GM21423 (cell line): ENCODE data around the gene KIF23.
A peak's percentile ranks its signal among the peaks of the same experiment; 100 is the strongest.
"Not testable (repeated sequence)": the region's sequence is repeated elsewhere in the genome, so short reads cannot be mapped to it uniquely, and the experiment has no call there.

Experiments
- ATAC-seq: cut with Tn5 transposase; IDR thresholded peaks from one replicate; pipeline ENCODE4 v1.9.1; 2021; ENCODE audit warnings: mild to moderate bottlenecking, moderate library complexity; ENCODE audit not compliant: unreplicated experiment

KIF23 gene

GRCh38 chr15:69413822-69414700, at the start of gene KIF23:
Gene KIF23 (plus strand): TSS chr15:69414349. CDS start chr15:69414466, 117 bp downstream.
- peak; percentile 91 for ATAC-seq

GRCh38 chr15:69367236-69367635, 46.9 kb upstream of the KIF23 start:
- ATAC-seq, result no peak

- ATAC-seq, result no peak
These were observed 44.5 kb upstream of the KIF23 start for GRCh38 chr15:69369631-69370030.

GRCh38 chr15:69373406-69373805, 40.7 kb upstream of the KIF23 start:
- ATAC-seq, result no peak

- no peak for ATAC-seq
These were observed 38.9 kb upstream of the KIF23 start for GRCh38 chr15:69375151-69375790.

- no peak for ATAC-seq
These were observed 36.8 kb upstream of the KIF23 start for GRCh38 chr15:69377216-69377970.

- ATAC-seq, result no peak
These were observed 33.9 kb upstream of the KIF23 start for GRCh38 chr15:69380100-69380725.

- ATAC-seq, result no peak
These were observed 33.4 kb upstream of the KIF23 start for GRCh38 chr15:69380726-69381105.

GRCh38 chr15:69382176-69382575, 32.0 kb upstream of the KIF23 start:
- not testable (repeated sequence) for ATAC-seq

- not testable (repeated sequence) for ATAC-seq
These were observed 30.1 kb upstream of the KIF23 start for GRCh38 chr15:69384066-69384465.

GRCh38 chr15:69384626-69385598, 29.2 kb upstream of the KIF23 start:
- no peak for ATAC-seq

- ATAC-seq, result no peak
These were observed 28.3 kb upstream of the KIF23 start for GRCh38 chr15:69385831-69386230.

GRCh38 chr15:69386284-69386683, 27.9 kb upstream of the KIF23 start:
- no peak for ATAC-seq

- no peak for ATAC-seq
These were observed 25.9 kb upstream of the KIF23 start for GRCh38 chr15:69388260-69388705.

- no peak for ATAC-seq
These were observed 24.7 kb upstream of the KIF23 start for GRCh38 chr15:69389426-69389825.

GRCh38 chr15:69390575-69390974, 23.6 kb upstream of the KIF23 start:
- ATAC-seq, result no peak

- no peak for ATAC-seq
These were observed 22.9 kb upstream of the KIF23 start for GRCh38 chr15:69391046-69391757.

GRCh38 chr15:69392352-69392751, 21.8 kb upstream of the KIF23 start:
- ATAC-seq, result no peak

- ATAC-seq, result no peak
These were observed 20.2 kb upstream of the KIF23 start for GRCh38 chr15:69393831-69394491.
